Panc1 (cell line): Measurements from ENCODE around the gene CADPS2. TPM values are rescaled to one million over a fixed set of nuclear protein-coding genes. Genes with fewer than 3 reads are reported as not detected.

Experiments used
- ATAC-seq: fragments of 200-7000 bp; cut with Tn5 transposase; 2 replicates; pipeline ENCODE4 v1.9.1; 2020; ENCODE audit warnings: mild to moderate bottlenecking, moderate library complexity
- BruUV-seq: library from RNA; stranded (reverse); fragments of 400-500 nt; replicated peaks from 2 replicates; lab custom pipeline; 2021; lab: Mats Ljungman, UMichigan
- CTCF ChIA-PET: fragments of 300-600 bp; sonication (Branson Sonifier 250); formaldehyde crosslinking; loops from one replicate; lab custom pipeline; 2022; ENCODE audit warnings: antibody characterized with exemption; lab: Charles Lee
- POLR2A ChIA-PET: fragments of 300-600 bp; sonication (Branson Sonifier 250); formaldehyde crosslinking; loops from one replicate; lab custom pipeline; 2022; ENCODE audit warnings: antibody characterized with exemption; lab: Charles Lee
- DNase-seq: peaks from one replicate; pipeline ENCODE4 v3.0.0-alpha.2; 2010; ENCODE audit warnings: low read depth, low spot score
- H3K27ac ChIP-seq: 2 replicates; pipeline ENCODE4 v1.5.1; 2011; ENCODE audit warnings: mild to moderate bottlenecking, low read length, inconsistent platforms
- H3K27me3 ChIP-seq: fragments of 200-500 bp; sonication (Bioruptor generic); 2 replicates; pipeline ENCODE4 v1.6.0; 2014; ENCODE audit warnings: low read length, inconsistent platforms; ENCODE audit not compliant: control insufficient read depth, insufficient read depth
- H3K36me3 ChIP-seq: fragments of 200-500 bp; sonication (Bioruptor generic); 2 replicates; pipeline ENCODE4 v1.5.1; 2014; ENCODE audit warnings: inconsistent platforms, mild to moderate bottlenecking, low read length, moderate library complexity; ENCODE audit not compliant: control insufficient read depth, insufficient read depth
- H3K4me1 ChIP-seq: 2 replicates; pipeline ENCODE4 v1.5.1; 2011; ENCODE audit warnings: inconsistent platforms, mild to moderate bottlenecking, low read length, moderate library complexity; ENCODE audit not compliant: control insufficient read depth, insufficient read depth
- H3K4me3 ChIP-seq, 2 experiments: 2 replicates each; pipeline ENCODE4 v1.5.1; 2011 to 2012; ENCODE audit warnings: low read depth in 2 of 2, low read length in 2 of 2, mild to moderate bottlenecking in 2 of 2, inconsistent platforms in 1 of 2, moderate library complexity in 1 of 2
- H3K9me3 ChIP-seq: fragments of 200-500 bp; sonication (Bioruptor generic); 2 replicates; pipeline ENCODE4 v1.5.1; 2014; ENCODE audit warnings: low read depth, mild to moderate bottlenecking, inconsistent platforms, low read length, moderate library complexity; ENCODE audit not compliant: control insufficient read depth, insufficient read depth
- CTCF ChIP-seq: fragments of 450-650 bp; IDR thresholded peaks from 2 replicates; pipeline ENCODE4 v1.5.1; 2017; ENCODE audit warnings: mild to moderate bottlenecking
- POLR2AphosphoS5 ChIP-seq: IDR thresholded peaks from 2 replicates; pipeline ENCODE4 v1.6.1; 2012; ENCODE audit warnings: mild to moderate bottlenecking, low read depth, low read length, moderate library complexity
- REST ChIP-seq, 2 experiments: IDR thresholded peaks; 2 replicates each; pipeline ENCODE4 v1.6.1; 2011 to 2012; ENCODE audit warnings: low read depth in 2 of 2, control low read depth in 1 of 2, low read length in 1 of 2, mild to moderate bottlenecking in 1 of 2, moderate library complexity in 1 of 2; ENCODE audit not compliant: insufficient read depth in 1 of 2
- SIN3A ChIP-seq: IDR thresholded peaks from 2 replicates; pipeline ENCODE4 v1.6.1; 2012; ENCODE audit warnings: low read depth, mild to moderate bottlenecking, low read length, moderate library complexity, borderline replicate concordance; ENCODE audit not compliant: insufficient read depth
- TCF7L2 ChIP-seq: IDR thresholded peaks from 2 replicates; pipeline ENCODE4 v1.6.1; 2011; ENCODE audit warnings: mild to moderate bottlenecking, low read depth, low read length, inconsistent platforms
- in situ Hi-C: cut with HindIII; loops from 2 replicates; pipeline ENCODE4 v1.10.0; 2016; ENCODE audit warnings: low sequenced_read_pairs, low pct_unique_long_range_greater_than_20kb
- intact Hi-C: fragments of 100-400 bp; cut with micrococcal nuclease; formaldehyde crosslinking; loops from one replicate; pipeline ENCODE4 v1.10.0; 2022; ENCODE audit not compliant: unreplicated experiment
- total RNA-seq: library from RNA; stranded (reverse); gene quantifications from one replicate; pipeline ENCODE4 v1.2.1, GENCODE V29; 2021; ENCODE audit not compliant: unreplicated experiment

Gene CADPS2
- total RNA-seq, 1 experiment from 2014 or later = 1.6 TPM

- no peaks in the 10 kb centered on the region for H3K4me1 ChIP-seq
- ATAC-seq (no peak), DNase-seq (no peak)
- in situ Hi-C loops (no loop called here), intact Hi-C loops (no loop called here)
- no peaks in the 10 kb centered on the region for H3K27me3 ChIP-seq
- BruUV-seq = no TSS peak
- no peaks in the 10 kb centered on the region for H3K9me3 ChIP-seq
- H3K27ac ChIP-seq = no peak overlapping the region
- TF ChIP-seq TCF7L2 (no peak), SIN3A (no peak), REST (IDR thresholded peaks at IDR 0.05; ENCODE audit: insufficient read depth in 1 of 2, low read depth in 2 of 2, low read length in 1 of 2) (no peak), POLR2AphosphoS5 (no peak), CTCF (no peak)
- POLR2A ChIA-PET = no interaction called here
- H3K36me3 ChIP-seq = no peaks in the 10 kb centered on the region
- H3K4me3 ChIP-seq = no peak overlapping the region
- CTCF ChIA-PET = no interaction called here
These were observed 502.3 kb downstream of the CADPS2 start for GRCh38 chr7:122383934-122384333.

GRCh38 chr7:122380992-122381391 is 505.3 kb downstream of the CADPS2 start:
- BruUV-seq = no TSS peak
- no peak for DNase-seq
- Histone ChIP-seq H3K27me3 (no peaks in the 10 kb centered on the region), H3K4me3 (no peak overlapping the region), H3K36me3 (no peaks in the 10 kb centered on the region), H3K4me1 (no peaks in the 10 kb centered on the region), H3K9me3 (no peaks in the 10 kb centered on the region), H3K27ac (no peak overlapping the region)
- ChIA-PET POLR2A (no interaction called here), CTCF (no interaction called here)
- ATAC-seq = no peak
- in situ Hi-C loops = no loop called here
- intact Hi-C loops = no loop called here
- TF ChIP-seq SIN3A = no peak
- TF ChIP-seq POLR2AphosphoS5 = no peak
- no peak for TF ChIP-seq REST (IDR thresholded peaks at IDR 0.05; ENCODE audit: insufficient read depth in 1 of 2, low read depth in 2 of 2, low read length in 1 of 2)
- TF ChIP-seq TCF7L2 = no peak
- TF ChIP-seq CTCF = no peak
